Measurements from ENCODE around the gene FGF3. TPM values are rescaled to one million over a fixed set of nuclear protein-coding genes. Genes with fewer than 3 reads are reported as not detected.

Gene FGF3
- total RNA-seq, 4 donors from 2014 or later: not detected

GRCh38 chr11:69866648-69867047 lies 47.4 kb upstream of the FGF3 start:
- no peak overlapping the region for H3K27ac ChIP-seq (replicated peaks in 1 of 4)
- no peaks in the 10 kb centered on the region for H3K4me1 ChIP-seq
- intact Hi-C loops (cut with DNase I): no loop called here
- H3K27me3 ChIP-seq: peaks cover 0 to 68% (median 0%) of the 10 kb centered on the region in 4 donors
- no peaks in the 10 kb centered on the region for H3K36me3 ChIP-seq
- no peak for DNase-seq (ENCODE audit: extremely low spot score)
- TF ChIP-seq POLR2AphosphoS5 (IDR thresholded peaks at IDR 0.05) (no peak), POLR2A (IDR thresholded peaks at IDR 0.05; ENCODE audit: low read depth) (no peak), EP300 (IDR thresholded peaks at IDR 0.05) (no peak)
- TF ChIP-seq, protein P1, sequence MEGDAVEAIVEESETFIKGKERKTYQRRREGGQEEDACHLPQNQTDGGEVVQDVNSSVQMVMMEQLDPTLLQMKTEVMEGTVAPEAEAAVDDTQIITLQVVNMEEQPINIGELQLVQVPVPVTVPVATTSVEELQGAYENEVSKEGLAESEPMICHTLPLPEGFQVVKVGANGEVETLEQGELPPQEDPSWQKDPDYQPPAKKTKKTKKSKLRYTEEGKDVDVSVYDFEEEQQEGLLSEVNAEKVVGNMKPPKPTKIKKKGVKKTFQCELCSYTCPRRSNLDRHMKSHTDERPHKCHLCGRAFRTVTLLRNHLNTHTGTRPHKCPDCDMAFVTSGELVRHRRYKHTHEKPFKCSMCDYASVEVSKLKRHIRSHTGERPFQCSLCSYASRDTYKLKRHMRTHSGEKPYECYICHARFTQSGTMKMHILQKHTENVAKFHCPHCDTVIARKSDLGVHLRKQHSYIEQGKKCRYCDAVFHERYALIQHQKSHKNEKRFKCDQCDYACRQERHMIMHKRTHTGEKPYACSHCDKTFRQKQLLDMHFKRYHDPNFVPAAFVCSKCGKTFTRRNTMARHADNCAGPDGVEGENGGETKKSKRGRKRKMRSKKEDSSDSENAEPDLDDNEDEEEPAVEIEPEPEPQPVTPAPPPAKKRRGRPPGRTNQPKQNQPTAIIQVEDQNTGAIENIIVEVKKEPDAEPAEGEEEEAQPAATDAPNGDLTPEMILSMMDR (IDR thresholded peaks at IDR 0.05): no peak
- H3K9me3 ChIP-seq: no peaks in the 10 kb centered on the region
- no peak overlapping the region for H3K4me3 ChIP-seq
- WGBS: 77% methylated on average over 3 of the region's 3 CpGs

- no peak for DNase-seq (ENCODE audit: extremely low spot score)
- Histone ChIP-seq H3K36me3 (no peaks in the 10 kb centered on the region), H3K9me3 (no peaks in the 10 kb centered on the region), H3K27me3 (peaks cover 0 to 76% (median 0%) of the 10 kb centered on the region in 4 donors), H3K27ac (replicated peaks in 1 of 4) (no peak overlapping the region), H3K4me3 (no peak overlapping the region), H3K4me1 (no peaks in the 10 kb centered on the region)
- 76% methylated on average over 5 of the region's 5 CpGs for WGBS
- intact Hi-C loops (cut with DNase I): no loop called here
- TF ChIP-seq POLR2AphosphoS5 (IDR thresholded peaks at IDR 0.05): no peak
- TF ChIP-seq, protein P1 (IDR thresholded peaks at IDR 0.05): no peak
- TF ChIP-seq EP300 (IDR thresholded peaks at IDR 0.05): no peak
- TF ChIP-seq POLR2A (IDR thresholded peaks at IDR 0.05; ENCODE audit: low read depth): no peak
Observed at GRCh38 chr11:69865707-69866106, 46.5 kb upstream of the FGF3 start.

- no peak overlapping the region for H3K4me3 ChIP-seq
- no peaks in the 10 kb centered on the region for H3K4me1 ChIP-seq
- intact Hi-C loops (cut with DNase I): no loop called here
- TF ChIP-seq, protein P1 (IDR thresholded peaks at IDR 0.05): no peak
- TF ChIP-seq POLR2AphosphoS5 (IDR thresholded peaks at IDR 0.05) (no peak), EP300 (IDR thresholded peaks at IDR 0.05) (no peak), POLR2A (IDR thresholded peaks at IDR 0.05; ENCODE audit: low read depth) (no peak)
- H3K27me3 ChIP-seq: peaks cover 0 to 83% (median 0%) of the 10 kb centered on the region in 4 donors
- no peak for DNase-seq (ENCODE audit: extremely low spot score)
- no peaks in the 10 kb centered on the region for H3K36me3 ChIP-seq
- 76% methylated on average over 20 of the region's 27 CpGs for WGBS
- no peak overlapping the region for H3K27ac ChIP-seq (replicated peaks in 1 of 4)
- no peaks in the 10 kb centered on the region for H3K9me3 ChIP-seq
Observed at GRCh38 chr11:69864686-69865661, 45.8 kb upstream of the FGF3 start.

GRCh38 chr11:69863544-69864200 lies 44.5 kb upstream of the FGF3 start:
- 84% methylated on average over 9 of the region's 17 CpGs for WGBS

More at GRCh38 chr11:69863544-69864200, 44.5 kb upstream of the FGF3 start:
- Histone ChIP-seq H3K9me3 (no peaks in the 10 kb centered on the region), H3K4me3 (no peak overlapping the region), H3K27ac (replicated peaks in 1 of 4) (no peak overlapping the region), H3K27me3 (peaks cover 0 to 88% (median 0%) of the 10 kb centered on the region in 4 donors), H3K36me3 (no peaks in the 10 kb centered on the region), H3K4me1 (no peaks in the 10 kb centered on the region)
- TF ChIP-seq POLR2A (IDR thresholded peaks at IDR 0.05; ENCODE audit: low read depth) (no peak), EP300 (IDR thresholded peaks at IDR 0.05) (no peak), POLR2AphosphoS5 (IDR thresholded peaks at IDR 0.05) (no peak)
- TF ChIP-seq, protein P1 (IDR thresholded peaks at IDR 0.05): no peak
- intact Hi-C loops (cut with DNase I): no loop called here
- no peak for DNase-seq (ENCODE audit: extremely low spot score)

Data from esophagus muscularis mucosa (tissue), 4 donors.